HG02885 (cell line): ENCODE results near the gene USH1G.

Experiments used
- ATAC-seq: cut with Tn5 transposase; IDR thresholded peaks from one replicate; pipeline ENCODE4 v1.9.1; 2021; ENCODE audit warnings: mild to moderate bottlenecking; ENCODE audit not compliant: unreplicated experiment, poor library complexity

Gene USH1G

DNA sequence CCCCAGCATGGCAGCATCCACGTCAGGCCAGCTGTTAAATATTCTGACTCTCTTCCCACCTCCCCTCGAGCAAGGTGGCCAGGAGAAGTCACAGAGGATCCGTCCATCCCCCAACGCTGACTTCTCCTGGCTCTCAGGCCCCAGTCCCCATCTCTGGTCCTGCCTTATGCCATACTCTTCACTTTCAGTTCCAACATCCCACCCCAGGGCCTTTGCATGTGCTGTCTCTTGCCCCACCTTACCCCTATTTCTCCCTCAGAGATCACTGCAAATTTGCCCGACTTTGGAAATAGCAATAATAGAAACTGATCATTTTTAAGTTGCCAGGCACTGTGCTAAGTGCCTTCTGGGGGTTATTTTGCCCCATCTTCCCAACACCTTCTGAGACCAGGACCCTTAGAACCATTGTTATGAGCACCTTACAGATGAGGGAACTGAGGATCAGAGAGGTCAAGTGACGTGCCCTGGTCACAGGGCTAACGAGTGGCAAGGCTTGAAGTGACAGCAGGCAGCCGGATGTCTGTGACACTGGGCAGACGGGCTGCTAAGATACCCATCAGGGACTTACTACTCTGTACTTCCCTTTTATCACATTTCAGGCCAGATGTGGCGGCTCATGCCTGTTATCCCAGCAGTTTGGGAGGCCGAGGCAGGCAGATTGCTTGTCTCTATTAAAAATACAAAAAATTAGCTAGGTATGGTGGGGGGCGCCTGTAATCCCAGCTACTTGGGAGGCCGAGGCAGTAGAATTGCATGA is 31.8 kb upstream of the USH1G start:
- no peak for ATAC-seq

DNA sequence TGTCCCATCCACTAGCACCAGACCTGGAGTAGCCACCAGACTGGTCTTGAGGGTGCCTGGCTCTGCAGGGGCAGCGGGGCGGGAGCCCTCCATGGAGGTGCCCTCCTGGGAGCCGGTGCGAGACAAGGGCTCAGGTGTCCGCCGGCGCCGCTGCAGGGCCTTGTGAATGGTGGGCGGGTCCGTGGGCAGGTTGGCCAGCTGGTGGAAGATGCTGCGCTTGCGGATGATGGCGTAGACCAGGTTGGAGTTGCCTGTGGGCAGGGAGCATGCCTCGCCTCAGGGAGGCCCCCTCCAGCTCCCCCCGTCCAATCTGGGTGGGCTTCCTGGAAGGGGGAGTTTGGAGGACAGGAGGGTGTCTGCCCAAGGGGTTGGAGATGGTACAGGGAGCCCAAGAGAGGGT is 31.1 kb upstream of the USH1G start:
- ATAC-seq = no peak

DNA sequence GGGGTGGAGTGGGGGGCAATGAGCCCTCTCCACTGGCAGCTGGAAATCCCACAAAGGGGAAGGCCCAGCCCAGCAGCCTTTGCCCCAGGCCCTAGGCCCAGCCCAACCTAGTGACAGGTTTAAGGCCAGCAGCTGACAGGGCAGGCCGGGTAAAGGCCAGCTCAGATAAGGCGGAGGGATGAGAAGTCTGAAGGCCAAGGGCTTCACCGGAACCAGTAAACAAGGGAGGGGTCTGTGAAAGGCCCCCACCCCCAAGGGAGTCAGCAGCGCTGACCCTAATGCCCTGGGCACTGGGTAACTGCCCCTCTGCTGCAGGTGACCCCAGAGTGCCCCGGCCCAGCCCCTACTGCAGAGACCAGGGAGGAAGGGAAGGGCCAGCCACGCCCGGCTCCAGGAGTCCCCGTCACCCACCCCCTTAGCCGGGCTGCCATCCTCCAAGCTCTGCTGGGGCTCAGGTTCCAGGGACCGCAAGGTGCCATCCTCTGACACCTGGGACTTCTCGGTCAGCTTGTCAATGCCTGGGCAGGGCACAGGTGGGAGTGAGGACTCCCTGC is 30.2 kb upstream of the USH1G start:
- ATAC-seq = no peak

DNA sequence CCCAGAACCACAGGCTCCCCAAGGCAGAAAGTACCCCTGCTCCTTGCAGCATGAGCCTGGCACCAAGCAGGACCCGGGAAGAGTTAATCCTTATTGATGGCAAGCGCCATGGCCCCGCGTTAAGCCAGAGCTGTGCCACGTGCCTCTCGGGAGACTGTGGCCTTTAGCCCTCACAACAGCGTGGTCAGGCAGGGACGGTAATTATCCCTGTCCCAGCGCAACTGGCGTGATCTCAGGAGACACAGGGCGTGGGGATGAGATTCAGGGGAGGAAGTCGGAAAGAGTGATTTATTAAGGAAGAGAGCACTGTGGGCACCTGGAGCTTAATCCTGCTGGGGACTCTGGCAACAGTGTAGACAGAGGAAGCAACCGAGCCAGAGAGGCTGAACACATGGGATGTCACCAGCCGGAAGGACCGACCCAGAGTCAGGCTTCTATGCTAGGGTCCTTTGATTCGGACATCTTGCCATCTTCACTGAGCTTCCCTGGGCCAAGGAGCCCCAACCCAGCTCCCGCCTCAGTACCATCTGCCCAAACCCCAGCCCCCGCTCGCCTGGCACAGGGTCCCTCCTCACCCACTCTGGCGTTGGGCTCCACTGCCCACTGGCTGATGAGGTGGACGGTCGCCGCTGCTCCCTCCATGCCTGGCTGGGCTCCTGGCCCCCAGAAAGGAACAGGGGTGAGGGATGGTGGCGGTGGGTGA is 29.5 kb upstream of the USH1G start:
- ATAC-seq = no peak

DNA sequence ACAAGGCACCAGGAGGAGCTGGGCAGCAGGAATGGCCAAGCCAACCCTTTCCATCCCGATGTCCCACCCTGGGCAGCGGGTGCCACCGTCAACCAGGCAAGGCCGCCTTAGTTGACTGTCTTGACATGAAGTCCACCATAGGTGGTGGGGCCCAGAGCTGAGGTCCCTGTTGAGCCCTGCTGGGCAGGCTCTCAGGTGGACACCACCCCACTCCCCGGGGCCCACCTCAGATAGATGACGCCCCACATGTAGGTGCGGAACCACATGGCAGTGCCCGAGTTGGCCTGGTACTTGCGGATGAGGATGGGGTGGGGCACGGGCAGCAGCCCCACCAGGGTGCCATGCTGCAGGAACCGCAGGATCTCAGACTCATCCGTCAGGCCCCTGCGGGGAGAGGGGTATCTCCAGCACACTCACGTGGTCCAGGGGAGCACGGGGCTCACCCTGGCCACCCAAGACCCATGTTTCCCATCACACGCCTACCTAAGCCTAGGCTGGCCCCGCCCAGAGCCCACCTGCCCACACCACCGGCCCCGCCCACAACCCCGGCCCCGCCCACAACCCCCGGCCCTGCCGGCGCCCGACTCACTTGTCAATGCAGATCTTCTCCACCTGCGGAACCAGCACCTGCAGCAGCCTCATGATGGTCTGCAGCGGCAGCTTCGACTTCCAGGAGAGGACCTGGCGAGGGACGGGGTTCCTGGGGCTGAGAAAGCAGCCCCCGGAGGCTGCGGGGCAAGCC is 28.8 kb upstream of the USH1G start:
- ATAC-seq = no peak

DNA sequence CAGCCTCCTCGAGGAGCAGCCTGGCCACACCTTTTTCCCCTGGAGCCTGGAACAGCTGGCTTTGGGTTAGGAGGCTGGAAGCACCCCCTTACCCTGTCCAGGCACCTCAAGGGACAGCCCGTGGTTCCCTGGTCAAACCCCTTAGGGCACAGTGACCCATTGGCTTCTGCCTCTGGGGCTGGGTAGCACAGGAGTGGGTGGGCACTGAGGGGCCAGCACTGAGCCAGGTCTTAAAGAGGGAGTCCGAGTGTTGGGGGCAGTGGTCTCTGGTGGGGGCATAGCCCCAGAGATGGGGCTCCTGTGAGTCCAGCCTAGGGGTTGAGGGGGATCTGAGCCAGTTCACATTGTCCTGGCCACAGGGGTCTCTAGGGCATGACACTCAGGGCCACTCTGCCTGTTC is 28.0 kb upstream of the USH1G start:
- ATAC-seq = no peak

DNA sequence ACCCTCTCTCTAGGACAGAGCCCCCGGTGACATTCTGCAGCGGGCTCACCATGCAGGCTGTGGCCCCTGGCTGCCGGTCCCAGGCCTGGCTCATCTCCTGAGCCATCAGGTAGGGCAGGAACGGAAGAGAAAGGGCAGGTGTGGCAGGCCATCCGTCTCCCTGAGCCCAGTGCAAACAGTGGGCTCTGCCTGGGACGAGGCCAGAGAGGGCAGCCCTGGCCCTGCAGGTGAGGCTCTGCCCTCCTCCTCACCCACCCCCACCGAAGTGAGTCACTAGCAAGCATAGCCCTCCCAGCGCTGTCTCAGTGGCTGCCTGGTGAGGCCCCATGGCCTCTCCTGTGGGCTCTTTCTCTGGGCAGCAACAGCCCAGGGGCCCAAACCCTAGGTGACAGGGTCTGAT is 27.2 kb upstream of the USH1G start:
- ATAC-seq = no peak

DNA sequence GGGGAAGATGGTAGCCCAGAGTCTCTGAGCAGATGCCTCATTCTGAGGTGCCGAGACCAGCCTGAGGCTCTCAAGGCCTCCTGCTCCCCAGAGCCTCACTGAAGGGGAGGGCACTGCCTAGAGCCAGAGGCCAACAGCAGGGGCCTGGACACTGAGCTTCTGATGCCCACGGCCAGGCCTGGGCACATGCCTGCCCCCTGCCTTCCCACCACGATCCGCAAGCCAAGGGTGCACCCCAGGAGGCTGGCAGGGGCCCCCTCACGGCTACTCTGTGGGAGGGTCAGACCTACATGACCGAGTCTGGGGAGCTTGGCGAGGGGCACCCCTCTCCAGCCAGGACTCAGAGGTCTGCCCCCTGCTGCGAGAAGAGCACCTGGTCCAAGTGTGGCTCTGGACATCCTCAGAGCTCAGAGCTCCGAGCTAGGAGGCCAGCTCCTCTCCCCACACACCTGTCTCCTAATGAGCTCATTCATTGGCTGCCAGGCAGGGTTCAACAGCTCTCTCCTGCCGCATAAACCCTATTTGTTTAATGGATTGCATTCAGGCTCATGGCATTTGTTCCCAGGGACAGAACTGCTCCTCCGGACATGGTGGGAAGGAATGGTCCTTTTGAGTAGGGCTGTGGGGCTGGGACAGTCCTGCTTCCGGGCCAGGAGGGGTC is 26.5 kb upstream of the USH1G start:
- no peak for ATAC-seq

DNA sequence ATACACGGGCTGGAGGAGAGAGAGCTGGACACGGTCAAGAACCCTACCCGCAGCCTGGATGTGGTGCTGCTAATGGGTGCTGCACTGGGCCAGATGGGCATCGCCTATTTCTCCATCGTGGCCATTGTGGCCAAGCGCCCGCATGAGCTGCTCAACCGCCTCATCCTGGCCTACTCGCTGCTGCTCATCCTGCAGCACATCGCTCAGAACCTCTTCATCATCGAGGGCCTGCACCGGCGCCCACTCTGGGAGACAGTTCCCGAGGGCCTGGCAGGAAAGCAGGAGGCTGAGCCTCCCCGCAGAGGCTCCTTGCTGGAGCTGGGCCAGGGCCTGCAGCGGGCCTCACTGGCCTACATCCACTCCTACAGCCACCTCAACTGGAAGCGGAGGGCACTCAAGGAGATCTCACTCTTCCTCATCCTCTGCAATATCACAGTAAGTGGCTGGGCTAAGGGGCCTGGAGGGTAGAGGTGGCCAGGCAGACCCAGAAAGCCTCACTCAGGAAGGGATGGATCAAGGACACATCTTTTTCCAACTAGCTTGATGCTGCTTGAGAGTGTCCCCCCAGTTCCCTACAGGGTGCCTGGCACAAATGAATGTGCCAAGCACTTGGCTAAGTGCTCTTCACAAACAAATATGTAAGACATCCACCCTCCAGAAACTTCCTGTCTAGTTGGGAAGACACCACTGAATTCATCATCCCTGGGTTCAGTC is 24.1 kb upstream of the USH1G start:
- ATAC-seq = no peak

DNA sequence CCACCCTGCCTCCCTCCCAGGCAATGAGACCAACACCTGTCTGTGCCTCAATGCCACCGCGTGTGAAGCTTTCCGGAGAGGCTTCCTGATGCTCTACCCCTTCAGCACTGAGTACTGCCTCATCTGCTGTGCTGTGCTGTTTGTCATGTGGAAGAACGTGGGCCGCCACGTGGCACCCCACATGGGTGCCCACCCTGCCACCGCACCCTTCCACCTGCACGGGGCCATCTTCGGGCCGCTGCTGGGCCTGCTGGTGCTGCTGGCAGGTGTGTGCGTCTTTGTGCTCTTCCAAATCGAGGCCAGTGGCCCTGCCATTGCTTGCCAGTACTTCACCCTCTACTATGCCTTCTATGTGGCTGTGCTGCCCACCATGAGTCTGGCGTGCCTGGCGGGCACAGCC is 23.6 kb upstream of the USH1G start:
- ATAC-seq = no peak

DNA sequence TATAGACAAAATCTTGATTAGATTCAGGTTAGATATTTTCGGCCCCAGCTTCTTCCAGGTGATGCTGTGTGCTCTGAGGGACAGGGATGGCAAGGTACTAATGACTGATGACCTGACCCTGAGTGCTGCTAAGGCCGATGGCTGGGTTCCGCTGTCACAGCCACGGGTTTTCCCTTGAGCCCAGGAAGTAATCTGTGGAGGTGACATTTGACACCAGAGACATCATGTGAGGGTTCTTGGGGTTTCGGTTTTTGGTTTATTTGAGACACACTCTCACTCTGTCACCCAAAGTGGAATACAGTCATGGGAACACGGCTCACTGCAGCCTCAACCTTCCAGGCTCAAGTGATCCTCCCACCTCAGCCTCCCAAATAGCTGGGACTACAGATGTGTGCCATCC is 22.5 kb upstream of the USH1G start:
- peak; percentile 72 for ATAC-seq

DNA sequence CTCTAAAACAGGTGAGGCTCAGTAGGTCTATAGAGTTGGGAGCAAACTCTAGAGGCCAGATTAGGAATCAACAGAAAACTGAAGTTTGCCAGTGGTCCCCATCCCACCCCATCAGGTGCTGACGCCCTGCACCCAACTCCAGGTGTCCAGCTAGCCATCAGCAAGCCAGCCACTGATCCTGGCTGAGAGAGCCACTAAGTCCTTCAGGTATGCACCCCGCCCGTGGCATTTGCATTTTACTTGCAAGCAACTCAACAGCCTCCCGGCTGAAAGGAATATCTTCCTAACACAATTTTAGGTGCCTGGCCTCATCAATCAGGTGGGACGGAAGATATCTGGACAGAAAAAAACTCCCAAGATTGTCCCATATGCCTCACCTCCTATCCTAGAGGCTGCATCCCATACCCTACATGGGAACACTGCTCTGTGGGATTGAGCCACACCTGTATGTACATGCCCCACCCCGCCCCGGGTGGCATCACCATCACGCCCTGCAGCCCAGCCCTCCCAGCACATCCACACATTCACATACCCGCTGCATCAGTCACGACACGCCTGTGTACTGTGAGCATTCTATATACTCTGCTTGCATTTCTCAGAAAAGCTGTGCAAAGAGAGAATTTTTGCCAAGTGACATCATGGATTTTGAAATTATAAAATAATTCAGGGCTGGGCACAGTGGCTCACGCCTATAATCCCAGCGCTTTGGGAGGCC is 20.9 kb upstream of the USH1G start:
- ATAC-seq = no peak

DNA sequence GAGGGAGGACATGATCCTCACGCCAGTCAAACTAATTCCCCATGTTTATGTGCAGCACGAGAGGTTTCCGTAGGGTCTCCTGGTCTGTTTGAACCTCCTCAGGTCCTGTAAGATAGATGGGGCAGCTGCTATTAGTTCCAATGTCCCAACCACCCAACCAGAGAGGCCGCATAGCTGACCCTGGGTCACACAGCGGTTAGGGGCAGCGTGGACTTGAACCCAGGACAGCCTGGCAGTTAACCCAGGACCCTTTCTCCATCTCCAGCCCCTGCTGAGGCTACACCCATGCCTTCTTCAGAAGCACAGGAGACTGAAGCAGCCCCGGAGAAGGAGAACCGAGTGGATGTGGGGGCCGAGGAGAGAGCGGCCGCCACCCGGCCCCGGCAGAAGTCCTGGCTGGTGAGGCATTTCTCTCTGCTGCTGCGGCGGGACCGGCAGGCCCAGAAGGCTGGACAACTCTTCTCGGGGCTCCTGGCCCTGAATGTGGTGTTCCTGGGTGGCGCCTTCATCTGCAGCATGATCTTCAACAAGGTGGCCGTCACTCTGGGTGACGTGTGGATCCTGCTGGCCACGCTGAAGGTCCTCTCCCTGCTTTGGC is 18.2 kb upstream of the USH1G start:
- no peak for ATAC-seq

DNA sequence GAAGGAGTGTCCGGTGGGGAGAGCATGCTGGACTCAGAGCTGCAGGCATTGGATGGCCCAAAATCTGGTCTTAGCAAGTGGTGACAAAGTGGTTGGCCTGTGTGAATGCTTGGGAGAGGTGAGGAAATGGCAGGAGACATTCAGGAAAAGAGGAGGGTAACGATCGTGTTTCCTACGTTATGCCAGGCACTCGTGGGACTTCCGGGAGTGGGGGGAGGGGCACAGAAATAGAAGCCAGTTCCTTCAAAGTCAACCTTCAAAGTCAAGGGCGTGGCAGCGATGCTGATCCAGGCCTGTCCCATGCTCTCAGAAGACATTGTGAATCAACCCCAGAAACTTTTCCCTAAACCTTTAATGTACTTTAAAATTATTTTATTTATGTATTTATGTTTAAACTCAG is 16.5 kb upstream of the USH1G start:
- no peak for ATAC-seq

DNA sequence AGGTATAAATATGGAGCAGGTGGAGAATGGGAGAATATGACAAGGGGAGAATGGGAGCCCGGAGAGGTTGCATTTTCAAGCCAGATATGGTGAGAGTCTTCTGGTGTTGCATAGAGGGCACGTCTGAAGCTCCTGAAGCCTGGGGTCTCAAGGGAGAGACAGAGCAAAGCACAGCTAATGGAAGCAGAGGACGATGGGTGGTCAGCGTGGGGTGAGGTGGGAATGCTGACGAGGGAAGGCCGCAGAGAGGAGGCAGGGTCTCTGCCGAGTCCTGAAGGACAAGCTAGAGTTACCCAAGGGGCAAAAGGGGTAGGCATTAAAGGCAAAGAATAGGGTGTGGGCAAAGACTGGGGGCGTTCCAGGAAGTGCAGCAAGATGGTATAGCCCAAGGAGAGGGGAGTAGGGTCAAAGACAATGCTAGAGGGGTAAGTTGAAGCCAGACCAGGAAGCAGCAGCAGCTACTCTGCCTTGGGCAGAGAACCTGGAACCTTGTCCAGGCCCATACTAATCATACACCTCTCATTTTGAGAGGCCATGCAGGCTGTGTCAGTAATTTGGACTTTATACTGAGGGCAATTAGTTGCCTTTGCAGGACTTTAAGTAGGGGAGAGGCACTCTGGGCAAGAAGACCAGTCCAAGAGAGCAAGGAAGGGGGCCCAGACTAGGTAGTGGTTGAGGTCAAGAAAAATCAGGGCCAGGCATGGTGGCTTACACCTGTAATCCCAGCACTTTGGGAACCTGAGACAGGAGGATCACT is 15.3 kb upstream of the USH1G start:
- ATAC-seq = no peak

DNA sequence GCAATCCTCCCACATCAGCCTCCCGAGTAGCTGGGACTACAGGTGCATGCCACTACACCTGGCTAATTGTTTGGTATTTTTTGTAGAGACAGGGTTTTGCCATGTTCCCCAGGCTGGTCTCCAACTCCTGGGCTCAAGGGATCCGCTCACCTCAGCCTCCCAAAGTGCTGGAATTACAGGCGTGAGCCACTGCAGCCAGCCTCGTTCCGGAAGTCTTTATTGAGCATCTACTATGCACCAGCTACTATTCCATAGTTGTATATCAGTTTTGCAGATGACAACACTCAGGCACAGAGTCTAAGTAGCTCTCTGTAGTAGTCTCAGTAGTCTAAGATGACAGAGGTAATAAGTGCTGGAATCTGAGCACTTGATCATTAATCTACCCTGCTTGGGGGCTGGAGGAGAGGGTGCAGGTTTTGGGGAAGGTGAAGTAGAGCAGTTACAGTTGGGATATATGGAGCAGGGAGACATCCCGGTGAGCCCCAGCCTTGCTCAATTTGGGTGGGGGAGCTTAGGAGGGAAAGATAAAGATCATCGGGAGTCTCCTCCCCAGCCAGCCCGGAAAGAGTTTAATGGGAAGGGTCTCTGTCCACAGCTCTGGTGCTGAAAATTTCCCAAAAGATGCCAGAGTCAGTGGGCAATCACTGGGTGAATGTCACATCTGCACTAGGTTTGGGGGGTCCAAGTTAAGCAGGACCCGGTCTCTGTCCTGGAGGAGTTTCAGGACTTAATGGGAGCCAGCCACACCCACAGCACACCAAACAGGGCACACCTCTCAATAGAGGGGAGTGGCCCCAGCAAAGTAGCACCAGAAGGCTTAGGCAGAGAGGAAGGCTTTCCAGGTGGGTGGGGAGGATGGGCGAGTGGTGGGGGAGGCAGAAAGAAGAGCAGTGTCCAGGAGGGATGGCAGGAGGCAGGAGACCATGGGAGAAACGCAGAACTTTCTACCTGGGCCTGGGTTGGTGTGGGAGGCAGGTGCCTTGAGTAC is 14.3 kb upstream of the USH1G start:
- no peak for ATAC-seq

DNA sequence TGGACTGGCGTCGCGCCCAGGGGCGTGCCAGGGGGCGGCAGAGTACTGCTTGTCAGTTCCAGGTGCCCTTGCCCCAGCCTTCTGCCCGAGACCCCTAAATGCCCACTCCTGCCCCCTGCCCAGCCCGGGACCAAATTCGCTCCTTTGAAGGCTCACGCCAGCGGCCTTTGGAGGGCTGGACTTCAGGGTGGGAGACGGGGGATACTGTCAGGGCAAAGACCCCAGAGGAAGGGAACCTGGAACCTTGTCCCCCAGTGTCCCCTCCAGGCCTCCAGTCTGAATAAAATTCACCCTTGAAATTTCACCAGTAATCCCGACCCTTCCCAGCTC is 13.4 kb upstream of the USH1G start:
- no peak for ATAC-seq
